Fibroblast of lung (primary cell): ENCODE results near the gene OPN3. TPM values are rescaled to one million over a fixed set of nuclear protein-coding genes. Genes with fewer than 3 reads are reported as not detected.

Experiments used
- DNase-seq, 2 donors: peaks; one replicate each; pipeline versions ENCODE4 v3.0.0 to v3.0.0-alpha.2; 2010; ENCODE audit warnings: low read depth in 2 of 2
- H2AFZ ChIP-seq: 2 replicates; pipeline ENCODE4 v1.5.1; 2012; ENCODE audit warnings: low read length, control low read depth, inconsistent platforms
- H3K27ac ChIP-seq: 2 replicates; pipeline ENCODE4 v1.5.1; 2011; ENCODE audit warnings: low read length, control low read depth; ENCODE audit not compliant: insufficient read depth
- H3K27me3 ChIP-seq: 2 replicates; pipeline ENCODE4 v1.5.1; 2011; ENCODE audit warnings: mild to moderate bottlenecking, low read length; ENCODE audit not compliant: control insufficient read depth, insufficient read depth
- H3K36me3 ChIP-seq: 2 replicates; pipeline ENCODE4 v1.5.1; 2011; ENCODE audit warnings: low read length; ENCODE audit not compliant: control insufficient read depth, insufficient read depth
- H3K4me1 ChIP-seq: 2 replicates; pipeline ENCODE4 v1.5.1; 2011; ENCODE audit warnings: low read length; ENCODE audit not compliant: control insufficient read depth, insufficient read depth; ENCODE audit errors: extremely low read depth
- H3K4me2 ChIP-seq: 2 replicates; pipeline ENCODE4 v1.5.1; 2011; ENCODE audit warnings: low read length, control low read depth; ENCODE audit not compliant: insufficient read depth; ENCODE audit errors: extremely low read depth
- H3K4me3 ChIP-seq, 4 experiments: fragments of 200-600 bp in 1 of 4; sonication (generic) in 1 of 4; replicated peaks in 1 of 4; 2 replicates each; pipeline ENCODE4 v1.5.1; 2011 to 2016; ENCODE audit warnings: low read length in 4 of 4, low read depth in 3 of 4, mild to moderate bottlenecking in 3 of 4, control low read depth in 2 of 4, inconsistent platforms in 1 of 4, mixed read lengths in 1 of 4; ENCODE audit not compliant: insufficient read depth in 1 of 4; ENCODE audit errors: control extremely low read depth in 1 of 4
- H3K79me2 ChIP-seq: 2 replicates; pipeline ENCODE4 v1.5.1; 2012; ENCODE audit warnings: mild to moderate bottlenecking, low read length, inconsistent platforms; ENCODE audit not compliant: control insufficient read depth, insufficient read depth
- H3K9ac ChIP-seq: 2 replicates; pipeline ENCODE4 v1.5.1; 2011; ENCODE audit warnings: mild to moderate bottlenecking, low read length, control low read depth; ENCODE audit not compliant: insufficient read depth
- H3K9me3 ChIP-seq: 2 replicates; pipeline ENCODE4 v1.5.1; 2012; ENCODE audit warnings: low read depth, low read length; ENCODE audit not compliant: control insufficient read depth, insufficient read depth
- H4K20me1 ChIP-seq: 2 replicates; pipeline ENCODE4 v1.5.1; 2011; ENCODE audit warnings: low read length; ENCODE audit not compliant: control insufficient read depth, insufficient read depth; ENCODE audit errors: extremely low read depth
- CTCF ChIP-seq, 2 donors: IDR thresholded peaks in 1 of 2; conservative IDR thresholded peaks in 1 of 2; 1 replicate in 1 of 2; 2 replicates in 1 of 2; pipeline ENCODE4 v1.5.1; 2011 to 2012; ENCODE audit warnings: low read length in 2 of 2, control low read depth in 1 of 2, inconsistent platforms in 1 of 2, low read depth in 1 of 2, mild to moderate bottlenecking in 1 of 2
- EZH2 ChIP-seq: IDR thresholded peaks from 2 replicates; pipeline ENCODE4 v1.5.1; 2012; ENCODE audit warnings: low read length, control low read depth, mild to moderate bottlenecking; ENCODE audit errors: missing control alignments
- polyA plus RNA-seq, 2 donors: library from polyadenylated mRNA; depleted of rRNA in 1 of 2; stranded (reverse) in 1 of 2; unstranded in 1 of 2; fragments of >200 nt; gene quantifications; 2 replicates each; pipeline ENCODE4 v1.2.1, GENCODE V29; 2011 to 2012; ENCODE audit warnings: missing spikeins in 1 of 2
- total RNA-seq: library from RNA; depleted of rRNA; stranded (reverse); fragments of >200 nt; gene quantifications from 2 replicates; pipeline ENCODE4 v1.2.1, GENCODE V29; 2014

Gene OPN3
- total and polyA plus RNA-seq, 2 donors (not counting 1 experiment from before 2014, with no cell fraction given), result 32.5 to 58.9 TPM

GRCh38 chr1:241635556-241636152 lies 4.5 kb downstream of the OPN3 start:
- peaks cover 19% of the 10 kb centered on the region for H3K79me2 ChIP-seq
- H3K36me3 ChIP-seq, result peaks cover 8% of the 10 kb centered on the region
- H3K27me3 ChIP-seq, result no peaks in the 10 kb centered on the region
- peaks cover 3% of the 10 kb centered on the region for H3K4me1 ChIP-seq
- H3K9me3 ChIP-seq, result no peaks in the 10 kb centered on the region
- H3K4me3 ChIP-seq, result no peak overlapping the region
- no peak for DNase-seq
- no peak overlapping the region for H3K4me2 ChIP-seq
- no peaks in the 10 kb centered on the region for H4K20me1 ChIP-seq
- no peak overlapping the region for H2AFZ ChIP-seq
- H3K9ac ChIP-seq, result no peak overlapping the region
- TF ChIP-seq CTCF (conservative IDR thresholded peaks at IDR 0.05 in 1 of 2, IDR thresholded peaks at IDR 0.05 in 1 of 2; ENCODE audit: low read depth in 1 of 2, low read length in 2 of 2) (no peak), EZH2 (no peak)
- no peak overlapping the region for H3K27ac ChIP-seq

- H3K4me3 ChIP-seq, result no peak overlapping the region
- DNase-seq, result no peak
- no peak overlapping the region for H3K4me2 ChIP-seq
- peaks cover 9% of the 10 kb centered on the region for H3K79me2 ChIP-seq
- no peak overlapping the region for H2AFZ ChIP-seq
- peaks cover 8% of the 10 kb centered on the region for H3K36me3 ChIP-seq
- no peak overlapping the region for H3K9ac ChIP-seq
- TF ChIP-seq CTCF (conservative IDR thresholded peaks at IDR 0.05 in 1 of 2, IDR thresholded peaks at IDR 0.05 in 1 of 2; ENCODE audit: low read depth in 1 of 2, low read length in 2 of 2) (no peak), EZH2 (no peak)
- no peaks in the 10 kb centered on the region for H3K9me3 ChIP-seq
- H4K20me1 ChIP-seq, result no peaks in the 10 kb centered on the region
- H3K27me3 ChIP-seq, result no peaks in the 10 kb centered on the region
- peaks cover 3% of the 10 kb centered on the region for H3K4me1 ChIP-seq
- H3K27ac ChIP-seq, result no peak overlapping the region
These were observed 7.2 kb downstream of the OPN3 start for GRCh38 chr1:241632987-241633386.

- H3K9me3 ChIP-seq, result no peaks in the 10 kb centered on the region
- H3K4me2 ChIP-seq, result no peak overlapping the region
- TF ChIP-seq CTCF (conservative IDR thresholded peaks at IDR 0.05 in 1 of 2, IDR thresholded peaks at IDR 0.05 in 1 of 2; ENCODE audit: low read depth in 1 of 2, low read length in 2 of 2) (no peak), EZH2 (no peak)
- H3K27me3 ChIP-seq, result no peaks in the 10 kb centered on the region
- H2AFZ ChIP-seq, result no peak overlapping the region
- no peak overlapping the region for H3K4me3 ChIP-seq
- H3K4me1 ChIP-seq, result no peaks in the 10 kb centered on the region
- H3K36me3 ChIP-seq, result peaks cover 8% of the 10 kb centered on the region
- no peak overlapping the region for H3K27ac ChIP-seq
- peaks cover 3% of the 10 kb centered on the region for H3K79me2 ChIP-seq
- H3K9ac ChIP-seq, result no peak overlapping the region
- no peaks in the 10 kb centered on the region for H4K20me1 ChIP-seq
- no peak for DNase-seq
These were observed 8.5 kb downstream of the OPN3 start for GRCh38 chr1:241631674-241632073.
